K562 (cell line): ENCODE measurements around the gene AHI1. TPM values are rescaled to one million over a fixed set of nuclear protein-coding genes. Genes with fewer than 3 reads are reported as not detected.

ENCODE experiments used
- BCL6 ChIP-seq: fragments of 250-450 bp; sonication (Bioruptor Pico); IDR thresholded peaks from 2 replicates; pipeline ENCODE4 v1.4.0; 2020
- CEBPZ ChIP-seq: fragments of 150-350 bp; IDR thresholded peaks from 2 replicates; pipeline ENCODE4 v1.6.1; 2014; ENCODE audit warnings: low read depth, mild to moderate bottlenecking, low read length, borderline replicate concordance
- CREB3 ChIP-seq: fragments of 450-650 bp; conservative IDR thresholded peaks from 2 replicates; pipeline ENCODE4 v1.6.1; 2016; ENCODE audit warnings: missing genetic modification characterization, low read depth, mild to moderate bottlenecking, missing compliant biosample characterization, moderate library complexity
- DACH1 ChIP-seq: fragments of 450-650 bp; IDR thresholded peaks from 2 replicates; pipeline ENCODE4 v1.6.1; 2018; ENCODE audit not compliant: partially characterized antibody
- DLX4 ChIP-seq: fragments of 250-450 bp; sonication (Bioruptor Pico); IDR thresholded peaks from 2 replicates; pipeline ENCODE4 v1.6.1; 2021; ENCODE audit warnings: mild to moderate bottlenecking
- ELF1 ChIP-seq: fragments of 200-800 bp; sonication (Bioruptor generic); IDR thresholded peaks from 2 replicates; pipeline ENCODE4 v1.6.1; 2016; ENCODE audit warnings: missing genetic modification characterization, missing compliant biosample characterization
- MXI1 ChIP-seq: IDR thresholded peaks from 2 replicates; pipeline ENCODE4 v1.6.1; 2011; ENCODE audit warnings: low read depth, mild to moderate bottlenecking, improper control_type of control experiment, low read length
- SETDB1 ChIP-seq: IDR thresholded peaks from one replicate; pipeline ENCODE4 v1.6.1; 2012; ENCODE audit warnings: low read length, control low read depth, inconsistent platforms
- THRB ChIP-seq: fragments of 450-650 bp; formaldehyde crosslinking; conservative IDR thresholded peaks from 2 replicates; pipeline ENCODE4 v1.4.0; 2022; ENCODE audit warnings: mild to moderate bottlenecking, missing genetic modification characterization
- USF2 ChIP-seq: sonication (generic); formaldehyde crosslinking; IDR thresholded peaks from 2 replicates; pipeline ENCODE4 v1.5.0; 2020; ENCODE audit warnings: missing genetic modification reagents
- ZNF263 ChIP-seq: sonication (generic); formaldehyde crosslinking; IDR thresholded peaks from 2 replicates; pipeline ENCODE4 v1.8.0; 2022; ENCODE audit warnings: mild to moderate bottlenecking, missing genetic modification reagents, borderline replicate concordance
- ZNF398 ChIP-seq: fragments of 250-450 bp; sonication (Bioruptor Pico); IDR thresholded peaks from 2 replicates; pipeline ENCODE4 v1.8.0; 2021; ENCODE audit warnings: moderate library complexity, mild to moderate bottlenecking, inconsistent platforms
- ZNF695 ChIP-seq: fragments of 450-650 bp; formaldehyde crosslinking; IDR thresholded peaks from 2 replicates; pipeline ENCODE4 v1.4.0; 2020; ENCODE audit warnings: mild to moderate bottlenecking, moderate library complexity
- ZNF740 ChIP-seq, 3 experiments: fragments of 200-800 bp in 1 of 3; sonication (Bioruptor generic) in 1 of 3; sonication (generic) in 1 of 3; formaldehyde crosslinking in 1 of 3; IDR thresholded peaks; 2 replicates each; pipeline versions ENCODE4 v1.6.1 to v1.8.0; 2016 to 2022; ENCODE audit warnings: mild to moderate bottlenecking in 2 of 3, missing compliant biosample characterization in 2 of 3, missing genetic modification characterization in 2 of 3, missing genetic modification reagents in 1 of 3
- polyA plus RNA-seq, 8 experiments: library from polyadenylated mRNA; depleted of rRNA in 4 of 8; stranded (reverse) in 5 of 8; unstranded in 3 of 8; fragments of >200 nt; fragmentation: Nextera tagmentation in 2 of 8; fragmentation: Illumina TruSeq in 1 of 8; extraction: Ambion mirVana in 2 of 8; extraction: Trizol in 1 of 8; gene quantifications; 2 replicates each; pipeline versions ENCODE4 v1.2.1 to v1.2.3, GENCODE V29; 2011 to 2014; ENCODE audit warnings: inconsistent platforms in 1 of 8, missing spikeins in 1 of 8
- total RNA-seq, 7 experiments: library from RNA; depleted of rRNA in 6 of 7; stranded (reverse); fragments of >200 nt in 6 of 7; fragmentation: Illumina TruSeq in 2 of 7; extraction: Trizol in 2 of 7; gene quantifications; 2 replicates each; pipeline versions ENCODE4 v1.2.1 to v1.2.3, GENCODE V29; 2011 to 2021; ENCODE audit warnings: low replicate concordance in 1 of 7

The AHI1 gene
- total and polyA plus RNA-seq, 9 of the 15 experiments (the other 6 are each of a cell fraction or from before 2014, with no cell fraction given): 24.7 to 54.9 (median 32.2) TPM

GRCh38 chr6:135324531-135324930, 173.0 kb downstream of the AHI1 start (continued):
- TF ChIP-seq ZNF740 (CRISPR knock-in tag; IDR thresholded peaks at IDR 0.05): no peak
- TF ChIP-seq ZNF740 (tag; IDR thresholded peaks at IDR 0.05): 0 out of 4 replicates have a peak, but pooled peaks of 1 of the 2 experiments have one; percentile 14
- TF ChIP-seq ELF1 (tag): no peak
- TF ChIP-seq ZNF398 (CRISPR knock-in tag): no peak
- TF ChIP-seq DACH1: no peak
- no peak for TF ChIP-seq MXI1
- TF ChIP-seq SETDB1: no peak
- TF ChIP-seq DLX4 (CRISPR knock-in tag): no peak
- TF ChIP-seq USF2 (CRISPR knock-in tag): no peak
- no peak for TF ChIP-seq ZNF695
- TF ChIP-seq ZNF263 (CRISPR knock-in tag): no peak
- no peak for TF ChIP-seq CREB3 (tag)
- TF ChIP-seq CEBPZ: no peak
- TF ChIP-seq THRB (CRISPR knock-in tag): no peak
- no peak for TF ChIP-seq BCL6 (CRISPR knock-in tag)
